ENCODE measurements around the gene PFKFB2.

DNA sequence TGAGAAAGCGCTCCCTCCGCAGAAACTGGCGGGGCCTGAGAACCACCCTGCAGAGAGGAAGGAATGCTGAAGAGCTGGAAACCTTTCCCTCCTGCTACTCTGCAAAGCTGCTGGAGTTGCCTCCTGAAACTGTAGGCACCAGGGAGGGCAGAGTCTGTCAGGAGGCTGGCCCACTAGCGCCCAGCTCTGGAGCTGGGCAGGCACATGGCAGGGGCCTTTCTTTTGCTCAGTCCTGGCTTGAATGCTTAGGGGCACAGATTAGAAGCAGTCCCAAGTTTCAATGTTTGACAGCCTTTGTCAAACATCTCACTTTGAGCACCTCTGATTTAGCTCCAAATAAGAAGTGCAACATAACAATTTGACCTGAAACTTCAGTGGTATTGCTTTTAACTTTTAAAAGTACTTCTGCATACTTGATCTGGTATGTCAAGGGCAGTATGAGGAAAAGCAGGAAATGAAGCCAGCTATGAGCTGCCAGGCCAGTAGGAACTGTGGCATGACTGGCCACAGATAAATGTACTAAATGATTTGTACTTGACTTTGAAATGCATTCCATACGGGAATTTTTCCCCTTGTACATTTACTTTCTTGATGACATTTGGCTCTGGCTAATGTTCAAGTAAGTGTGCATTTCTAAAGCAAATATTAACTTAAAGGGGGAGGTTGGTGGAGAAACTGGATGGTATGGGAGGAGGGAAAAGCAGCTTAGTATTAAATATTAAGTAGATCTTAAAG lies 27.8 kb upstream of the PFKFB2 start:
- TF ChIP-seq, protein P1, sequence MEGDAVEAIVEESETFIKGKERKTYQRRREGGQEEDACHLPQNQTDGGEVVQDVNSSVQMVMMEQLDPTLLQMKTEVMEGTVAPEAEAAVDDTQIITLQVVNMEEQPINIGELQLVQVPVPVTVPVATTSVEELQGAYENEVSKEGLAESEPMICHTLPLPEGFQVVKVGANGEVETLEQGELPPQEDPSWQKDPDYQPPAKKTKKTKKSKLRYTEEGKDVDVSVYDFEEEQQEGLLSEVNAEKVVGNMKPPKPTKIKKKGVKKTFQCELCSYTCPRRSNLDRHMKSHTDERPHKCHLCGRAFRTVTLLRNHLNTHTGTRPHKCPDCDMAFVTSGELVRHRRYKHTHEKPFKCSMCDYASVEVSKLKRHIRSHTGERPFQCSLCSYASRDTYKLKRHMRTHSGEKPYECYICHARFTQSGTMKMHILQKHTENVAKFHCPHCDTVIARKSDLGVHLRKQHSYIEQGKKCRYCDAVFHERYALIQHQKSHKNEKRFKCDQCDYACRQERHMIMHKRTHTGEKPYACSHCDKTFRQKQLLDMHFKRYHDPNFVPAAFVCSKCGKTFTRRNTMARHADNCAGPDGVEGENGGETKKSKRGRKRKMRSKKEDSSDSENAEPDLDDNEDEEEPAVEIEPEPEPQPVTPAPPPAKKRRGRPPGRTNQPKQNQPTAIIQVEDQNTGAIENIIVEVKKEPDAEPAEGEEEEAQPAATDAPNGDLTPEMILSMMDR (optimal IDR thresholded peaks at IDR 0.05 in 1 of 3, IDR thresholded peaks at IDR 0.05 in 1 of 3, conservative IDR thresholded peaks at IDR 0.05 in 1 of 3; ENCODE audit: extremely low read depth in 1 of 3, insufficient read depth in 2 of 3, low read length in 3 of 3): no peak
- no peak for TF ChIP-seq EZH2 (IDR thresholded peaks at IDR 0.05; ENCODE audit: low read length)
